ENCODE results near the gene GNAL. TPM values are rescaled to one million over a fixed set of nuclear protein-coding genes. Genes with fewer than 3 reads are reported as not detected.

Gene GNAL
- total RNA-seq, 1 donor from 2014 or later, result 5.6 TPM

GRCh38 chr18:11821208-11821607 is 132.1 kb downstream of the GNAL start:
- no peaks in the 10 kb centered on the region for H3K27me3 ChIP-seq (ENCODE audit: low read depth)
- H3K9me3 ChIP-seq, result no peaks in the 10 kb centered on the region
- no peak for DNase-seq
- intact Hi-C loops (cut with DNase I), result no loop called here
- no peak for ATAC-seq
- H3K27ac ChIP-seq, result no peak overlapping the region
- TF ChIP-seq, protein P1, sequence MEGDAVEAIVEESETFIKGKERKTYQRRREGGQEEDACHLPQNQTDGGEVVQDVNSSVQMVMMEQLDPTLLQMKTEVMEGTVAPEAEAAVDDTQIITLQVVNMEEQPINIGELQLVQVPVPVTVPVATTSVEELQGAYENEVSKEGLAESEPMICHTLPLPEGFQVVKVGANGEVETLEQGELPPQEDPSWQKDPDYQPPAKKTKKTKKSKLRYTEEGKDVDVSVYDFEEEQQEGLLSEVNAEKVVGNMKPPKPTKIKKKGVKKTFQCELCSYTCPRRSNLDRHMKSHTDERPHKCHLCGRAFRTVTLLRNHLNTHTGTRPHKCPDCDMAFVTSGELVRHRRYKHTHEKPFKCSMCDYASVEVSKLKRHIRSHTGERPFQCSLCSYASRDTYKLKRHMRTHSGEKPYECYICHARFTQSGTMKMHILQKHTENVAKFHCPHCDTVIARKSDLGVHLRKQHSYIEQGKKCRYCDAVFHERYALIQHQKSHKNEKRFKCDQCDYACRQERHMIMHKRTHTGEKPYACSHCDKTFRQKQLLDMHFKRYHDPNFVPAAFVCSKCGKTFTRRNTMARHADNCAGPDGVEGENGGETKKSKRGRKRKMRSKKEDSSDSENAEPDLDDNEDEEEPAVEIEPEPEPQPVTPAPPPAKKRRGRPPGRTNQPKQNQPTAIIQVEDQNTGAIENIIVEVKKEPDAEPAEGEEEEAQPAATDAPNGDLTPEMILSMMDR (IDR thresholded peaks at IDR 0.05), result no peak
- no peak overlapping the region for H3K4me3 ChIP-seq
- H3K36me3 ChIP-seq, result no peaks in the 10 kb centered on the region
- no peaks in the 10 kb centered on the region for H3K4me1 ChIP-seq

- TF ChIP-seq, protein P1 (IDR thresholded peaks at IDR 0.05), result no peak
- ATAC-seq, result peak in 1 of 2 donors; percentile 9
- intact Hi-C loops (cut with DNase I), result no loop called here
These were observed 132.7 kb downstream of the GNAL start for GRCh38 chr18:11821643-11822237.

DNA sequence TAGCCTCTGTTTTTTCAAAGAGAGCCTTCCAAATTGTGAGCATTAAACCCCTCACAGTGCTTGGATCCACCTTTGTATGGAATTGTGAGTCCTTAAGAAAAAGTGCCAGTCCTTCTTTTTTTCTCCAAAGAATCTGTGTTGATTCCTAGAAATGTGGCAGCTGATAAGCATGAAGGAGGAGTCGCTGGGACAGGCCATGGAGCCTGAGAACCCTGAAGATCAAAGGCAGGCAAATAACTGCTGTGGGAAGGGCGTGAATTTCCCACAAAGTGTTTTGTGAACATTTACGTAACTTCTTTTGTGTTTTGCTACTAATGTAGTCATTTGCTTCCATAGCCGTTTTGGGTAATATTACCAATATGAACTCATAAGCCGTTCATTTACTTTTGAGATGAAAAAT is 134.5 kb downstream of the GNAL start:
- Histone ChIP-seq H3K9me3 (no peaks in the 10 kb centered on the region), H3K27me3 (ENCODE audit: low read depth) (no peaks in the 10 kb centered on the region), H3K36me3 (no peaks in the 10 kb centered on the region), H3K4me1 (no peaks in the 10 kb centered on the region), H3K4me3 (no peak overlapping the region), H3K27ac (no peak overlapping the region)
- TF ChIP-seq, protein P1 (IDR thresholded peaks at IDR 0.05), result no peak
- no peak for DNase-seq
- no peak for ATAC-seq
- intact Hi-C loops (cut with DNase I), result no loop called here

More at GRCh38 chr18:11821643-11822237, 132.7 kb downstream of the GNAL start:
- Histone ChIP-seq H3K36me3 (no peaks in the 10 kb centered on the region), H3K4me1 (no peaks in the 10 kb centered on the region), H3K27ac (no peak overlapping the region), H3K4me3 (no peak overlapping the region), H3K9me3 (no peaks in the 10 kb centered on the region), H3K27me3 (ENCODE audit: low read depth) (no peaks in the 10 kb centered on the region)
- no peak for DNase-seq

DNA sequence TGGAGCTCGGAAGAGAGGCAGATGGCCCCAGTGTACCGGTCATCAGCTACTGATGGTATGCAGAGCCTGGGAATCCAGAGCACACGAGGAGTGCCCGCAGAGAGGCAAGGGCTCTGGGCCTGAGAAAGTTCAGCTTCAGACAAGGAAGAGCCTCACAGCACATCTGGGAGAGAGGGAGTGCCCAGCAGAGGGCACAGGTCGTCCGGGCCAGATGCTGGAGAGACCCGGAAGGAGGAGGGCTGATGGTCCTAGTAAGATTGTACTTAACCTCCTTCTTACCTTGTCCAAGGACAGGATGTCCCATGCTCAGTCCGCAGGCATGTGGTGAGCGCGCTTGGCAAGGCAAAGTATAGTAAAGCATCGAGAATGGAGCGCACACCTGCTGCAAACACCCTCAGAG is 137.8 kb downstream of the GNAL start:
- TF ChIP-seq, protein P1 (IDR thresholded peaks at IDR 0.05), result no peak
- intact Hi-C loops (cut with DNase I), result no loop called here
- H3K27ac ChIP-seq, result no peak overlapping the region
- H3K27me3 ChIP-seq (ENCODE audit: low read depth), result no peaks in the 10 kb centered on the region
- DNase-seq (no peak), ATAC-seq (peak in 1 of 2 donors; percentile 29)
- H3K9me3 ChIP-seq, result no peaks in the 10 kb centered on the region
- no peaks in the 10 kb centered on the region for H3K4me1 ChIP-seq
- no peak overlapping the region for H3K4me3 ChIP-seq
- H3K36me3 ChIP-seq, result no peaks in the 10 kb centered on the region

GRCh38 chr18:11828786-11829432 is 139.8 kb downstream of the GNAL start:
- ATAC-seq (no peak), DNase-seq (no peak)
- Histone ChIP-seq H3K4me1 (no peaks in the 10 kb centered on the region), H3K27ac (no peak overlapping the region), H3K9me3 (no peaks in the 10 kb centered on the region), H3K4me3 (no peak overlapping the region), H3K27me3 (ENCODE audit: low read depth) (no peaks in the 10 kb centered on the region), H3K36me3 (no peaks in the 10 kb centered on the region)
- intact Hi-C loops (cut with DNase I), result no loop called here
- TF ChIP-seq, protein P1 (IDR thresholded peaks at IDR 0.05), result no peak

Data from lower lobe of right lung (tissue), 2 donors.